AG04449 (cell line): ENCODE measurements around the gene SPEM2.

Experiments
- CTCF ChIA-PET: fragments of 350-600 bp; formaldehyde crosslinking; extraction: SDS; loops from one replicate; lab custom pipeline; 2021; ENCODE audit warnings: antibody characterized with exemption; lab: Yijun Ruan, JAX
- POLR2A ChIA-PET: fragments of 400-600, 350-600 bp; formaldehyde crosslinking; extraction: SDS; loops from one replicate; lab custom pipeline; 2020; ENCODE audit warnings: antibody characterized with exemption, inconsistent platforms; lab: Yijun Ruan, JAX
- DNase-seq: peaks from one replicate; pipeline ENCODE4 v3.0.0-alpha.2; 2010; ENCODE audit warnings: low read depth, low spot score
- H3K4me3 ChIP-seq: 2 replicates; pipeline ENCODE4 v1.5.1; 2011; ENCODE audit warnings: low read depth, mild to moderate bottlenecking, control low read depth, low read length
- CTCF ChIP-seq: IDR thresholded peaks from one replicate; pipeline ENCODE4 v1.5.1; 2011; ENCODE audit warnings: mild to moderate bottlenecking, moderate library complexity, low read length, control low read depth, inconsistent platforms; ENCODE audit not compliant: insufficient read depth; ENCODE audit errors: missing control alignments

The SPEM2 gene

DNA sequence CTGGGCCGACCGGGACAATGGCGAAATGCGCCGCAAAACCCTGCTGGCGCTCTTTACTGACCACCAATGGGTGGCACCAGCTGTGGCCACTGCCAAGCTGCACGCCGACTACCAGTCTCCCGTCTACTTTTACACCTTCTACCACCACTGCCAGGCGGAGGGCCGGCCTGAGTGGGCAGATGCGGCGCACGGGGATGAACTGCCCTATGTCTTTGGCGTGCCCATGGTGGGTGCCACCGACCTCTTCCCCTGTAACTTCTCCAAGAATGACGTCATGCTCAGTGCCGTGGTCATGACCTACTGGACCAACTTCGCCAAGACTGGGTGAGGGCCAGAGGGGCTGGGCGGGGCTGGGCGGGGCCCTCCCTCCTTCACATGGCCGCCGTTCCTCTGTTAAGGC is 9.6 kb upstream of the SPEM2 start:
- no peak for TF ChIP-seq CTCF
- ChIA-PET POLR2A (no interaction called here), CTCF (no interaction called here)

GRCh38 chr17:7416323-7416722 is 9.1 kb upstream of the SPEM2 start:
- DNase-seq = no peak
- ChIA-PET CTCF (no interaction called here), POLR2A (no interaction called here)
- no peak for TF ChIP-seq CTCF
- no peak overlapping the region for H3K4me3 ChIP-seq

More for the DNA sequence above, 9.6 kb upstream of the SPEM2 start:
- no peak for DNase-seq
- no peak overlapping the region for H3K4me3 ChIP-seq

GRCh38 chr17:7417056-7417655 is 8.3 kb upstream of the SPEM2 start:
- DNase-seq = no peak
- no peak for TF ChIP-seq CTCF
- ChIA-PET POLR2A (interaction anchor here (0.7 kb wide), 1 partner anchor 13 kb away, joined by 4 read pairs; the partner anchor contains the start of gene TMEM256), CTCF (no interaction called here)
- no peak overlapping the region for H3K4me3 ChIP-seq

DNA sequence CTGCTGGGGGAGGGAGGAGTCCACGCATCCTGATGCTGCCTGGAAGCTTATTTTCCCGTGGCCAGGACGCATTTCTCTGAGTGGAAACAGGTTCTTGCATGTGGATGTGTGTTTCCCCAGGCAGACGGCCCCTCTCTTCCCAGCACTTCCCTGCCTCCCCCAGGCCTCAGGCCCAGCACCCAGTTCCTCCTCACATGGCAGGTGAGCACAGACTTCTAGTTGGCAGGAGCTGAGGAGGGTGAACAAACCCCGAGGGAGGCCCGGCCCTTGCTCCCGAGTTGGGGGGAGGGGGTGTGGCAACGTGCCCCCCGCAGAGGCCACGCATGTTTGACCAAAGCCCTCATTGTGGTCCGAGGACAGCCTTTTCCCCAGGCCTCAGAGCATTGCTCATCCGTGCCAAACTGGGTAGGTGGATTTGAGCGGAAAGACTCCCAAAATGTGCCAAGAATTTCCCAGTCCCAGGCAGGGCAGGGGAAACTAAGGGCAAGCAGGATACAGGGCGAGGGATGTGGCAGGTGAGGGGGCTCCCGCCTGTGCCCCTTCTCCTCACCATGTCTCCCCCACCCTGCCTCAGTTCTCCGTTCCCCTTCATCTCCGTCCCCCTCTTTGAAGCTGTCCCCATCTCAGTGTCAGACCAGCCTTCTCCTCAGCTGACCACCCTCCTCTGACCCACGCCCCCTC is 6.8 kb upstream of the SPEM2 start:
- no peak overlapping the region for H3K4me3 ChIP-seq
- ChIA-PET POLR2A (no interaction called here), CTCF (interaction anchor here (0.8 to 1.0 kb wide), 2 partner anchors 97 to 142 kb away, joined by 3 read pairs; no protein-coding TSS in a partner anchor)
- TF ChIP-seq CTCF = no peak
- DNase-seq = no peak

GRCh38 chr17:7419819-7420610 is 5.4 kb upstream of the SPEM2 start, which contains the start of gene SPEM1:
TSS of gene SPEM1 (plus strand) at chr17:7420324. CDS start at chr17:7420385, 61 bp downstream.
- no peak for TF ChIP-seq CTCF
- H3K4me3 ChIP-seq = no peak within 1 kb of the TSS
- no peak for DNase-seq
- POLR2A ChIA-PET = interaction anchor here (1.0 to 1.6 kb wide), 2 partner anchors 16 to 64 kb away, joined by 4 to 6 read pairs; partner anchors contain the start of genes POLR2A and TMEM256
- CTCF ChIA-PET = interaction anchor here (0.8 to 2.5 kb wide), 3 partner anchors 17 to 141 kb away, joined by 3 to 10 read pairs (median 3); no protein-coding TSS in a partner anchor
